ENCODE measurements around the gene MBD5. TPM values are rescaled to one million over a fixed set of nuclear protein-coding genes. Genes with fewer than 3 reads are reported as not detected.

The MBD5 gene
- total and polyA plus RNA-seq, 4 donors: 4.1 to 63.2 (median 29.5) TPM

GRCh38 chr2:148032215-148032614 is 11.3 kb downstream of the MBD5 start:
- intact Hi-C loops (cut with DNase I): no loop called here
- no peaks in the 10 kb centered on the region for H3K9me3 ChIP-seq (ENCODE audit: control insufficient read depth, low read length)
- 57 to 66% methylated on average over 4 of the region's 4 CpGs for WGBS, 2 donors
- H3K36me3 ChIP-seq (ENCODE audit: control insufficient read depth in 1 of 2, insufficient read depth in 2 of 2, low read length in 1 of 2): no peaks in the 10 kb centered on the region
- DNase-seq (no peak), ATAC-seq (ENCODE audit: low FRiP score) (no peak)
- H3K27ac ChIP-seq (ENCODE audit: low read depth in 1 of 2, low read length in 2 of 2): no peak overlapping the region
- no peak overlapping the region for H3K4me3 ChIP-seq (ENCODE audit: low read length in 2 of 2)
- no peaks in the 10 kb centered on the region for H3K27me3 ChIP-seq (ENCODE audit: control insufficient read depth in 1 of 2, insufficient read depth in 2 of 2, low read length in 1 of 2)
- no peaks in the 10 kb centered on the region for H3K4me1 ChIP-seq (ENCODE audit: control insufficient read depth in 1 of 2, insufficient read depth in 2 of 2, low read length in 2 of 2)

DNA sequence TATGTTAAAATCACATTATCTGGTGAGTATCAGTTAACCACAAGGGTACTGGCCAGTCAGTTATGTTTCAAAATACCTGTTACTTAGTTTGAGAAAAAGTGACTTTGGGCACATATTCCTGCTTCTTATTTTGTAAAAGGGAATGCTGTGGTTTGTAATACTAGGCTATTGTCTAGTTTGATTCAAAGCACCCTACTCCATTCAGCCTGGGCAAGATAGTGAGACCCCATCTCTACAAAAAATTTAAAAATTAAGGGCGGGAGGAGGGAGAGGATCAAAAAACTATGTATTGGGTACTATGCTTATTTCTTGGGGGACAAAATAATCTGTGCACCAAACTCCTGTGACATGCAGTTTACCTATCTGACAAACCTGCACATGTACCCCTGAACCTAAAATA is 18.9 kb downstream of the MBD5 start:
- DNase-seq: no peak
- WGBS, 2 donors: 96 to 97% methylated on average over 1 of the region's 1 CpG
- Histone ChIP-seq H3K27ac (ENCODE audit: low read depth in 1 of 2, low read length in 2 of 2) (no peak overlapping the region), H3K36me3 (ENCODE audit: control insufficient read depth in 1 of 2, insufficient read depth in 2 of 2, low read length in 1 of 2) (no peaks in the 10 kb centered on the region), H3K4me3 (ENCODE audit: low read length in 2 of 2) (no peak overlapping the region), H3K4me1 (ENCODE audit: control insufficient read depth in 1 of 2, insufficient read depth in 2 of 2, low read length in 2 of 2) (no peaks in the 10 kb centered on the region), H3K27me3 (ENCODE audit: control insufficient read depth in 1 of 2, insufficient read depth in 2 of 2, low read length in 1 of 2) (no peaks in the 10 kb centered on the region), H3K9me3 (ENCODE audit: control insufficient read depth, low read length) (no peaks in the 10 kb centered on the region)
- ATAC-seq (ENCODE audit: low FRiP score): no peak
- intact Hi-C loops (cut with DNase I): no loop called here

DNA sequence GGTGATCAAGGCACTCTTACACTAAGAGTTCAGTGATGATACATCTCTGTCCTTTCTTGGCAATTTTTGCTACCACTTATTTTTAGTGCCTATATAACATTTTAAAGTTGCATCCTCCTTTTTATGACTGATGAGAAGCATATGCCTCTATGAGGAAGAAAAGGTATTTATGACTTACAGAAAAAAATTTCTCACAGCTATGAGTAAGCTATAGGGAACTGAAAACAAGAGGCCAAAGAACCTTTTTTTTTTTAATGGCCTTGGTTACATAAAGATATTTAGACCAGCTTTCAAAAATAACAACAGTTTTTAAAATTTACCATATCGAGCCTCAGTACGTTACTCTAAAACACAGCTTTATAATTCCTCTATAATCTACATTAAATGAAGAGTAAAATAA is 21.3 kb downstream of the MBD5 start:
- H3K9me3 ChIP-seq (ENCODE audit: control insufficient read depth, low read length): no peaks in the 10 kb centered on the region
- 94 to 96% methylated on average over 2 of the region's 2 CpGs for WGBS, 2 donors
- intact Hi-C loops (cut with DNase I): no loop called here
- H3K4me1 ChIP-seq (ENCODE audit: control insufficient read depth in 1 of 2, insufficient read depth in 2 of 2, low read length in 2 of 2): no peaks in the 10 kb centered on the region
- no peak for ATAC-seq (ENCODE audit: low FRiP score)
- DNase-seq: no peak
- H3K4me3 ChIP-seq (ENCODE audit: low read length in 2 of 2): no peak overlapping the region
- no peaks in the 10 kb centered on the region for H3K27me3 ChIP-seq (ENCODE audit: control insufficient read depth in 1 of 2, insufficient read depth in 2 of 2, low read length in 1 of 2)
- no peak overlapping the region for H3K27ac ChIP-seq (ENCODE audit: low read depth in 1 of 2, low read length in 2 of 2)
- no peaks in the 10 kb centered on the region for H3K36me3 ChIP-seq (ENCODE audit: control insufficient read depth in 1 of 2, insufficient read depth in 2 of 2, low read length in 1 of 2)

DNA sequence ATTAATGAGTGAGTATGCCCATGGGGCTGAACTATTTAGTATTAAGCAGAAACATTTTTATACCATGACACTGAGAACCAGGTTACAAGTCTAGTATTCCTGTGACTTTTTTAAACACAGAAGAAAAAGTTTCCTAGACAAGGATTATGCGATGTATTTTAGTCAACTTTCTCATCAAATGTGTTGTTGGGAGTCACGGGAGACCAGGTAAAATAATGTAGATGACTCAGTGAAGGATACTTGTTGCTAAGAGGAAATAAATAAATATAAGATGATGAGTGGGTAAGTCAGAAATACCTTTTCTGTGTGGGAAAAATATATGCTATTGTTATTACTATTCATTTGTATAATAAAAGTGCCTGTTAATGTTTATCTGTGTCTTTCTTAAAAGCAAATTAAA is 23.4 kb downstream of the MBD5 start:
- Histone ChIP-seq H3K4me1 (ENCODE audit: control insufficient read depth in 1 of 2, insufficient read depth in 2 of 2, low read length in 2 of 2) (peaks cover 0 to 4% of the 10 kb centered on the region in 2 donors), H3K36me3 (ENCODE audit: control insufficient read depth in 1 of 2, insufficient read depth in 2 of 2, low read length in 1 of 2) (no peaks in the 10 kb centered on the region), H3K9me3 (ENCODE audit: control insufficient read depth, low read length) (no peaks in the 10 kb centered on the region), H3K27me3 (ENCODE audit: control insufficient read depth in 1 of 2, insufficient read depth in 2 of 2, low read length in 1 of 2) (no peaks in the 10 kb centered on the region), H3K4me3 (ENCODE audit: low read length in 2 of 2) (no peak overlapping the region), H3K27ac (ENCODE audit: low read depth in 1 of 2, low read length in 2 of 2) (no peak overlapping the region)
- intact Hi-C loops (cut with DNase I): no loop called here
- DNase-seq (no peak), ATAC-seq (ENCODE audit: low FRiP score) (no peak)
- WGBS, 2 donors: 98 to 100% methylated on average over 2 of the region's 2 CpGs

GRCh38 chr2:148046802-148047201 is 25.9 kb downstream of the MBD5 start:
- intact Hi-C loops (cut with DNase I): no loop called here
- peaks cover 0 to 4% of the 10 kb centered on the region in 2 donors for H3K4me1 ChIP-seq (ENCODE audit: control insufficient read depth in 1 of 2, insufficient read depth in 2 of 2, low read length in 2 of 2)
- WGBS, 2 donors: 93 to 97% methylated on average over 1 of the region's 1 CpG

DNA sequence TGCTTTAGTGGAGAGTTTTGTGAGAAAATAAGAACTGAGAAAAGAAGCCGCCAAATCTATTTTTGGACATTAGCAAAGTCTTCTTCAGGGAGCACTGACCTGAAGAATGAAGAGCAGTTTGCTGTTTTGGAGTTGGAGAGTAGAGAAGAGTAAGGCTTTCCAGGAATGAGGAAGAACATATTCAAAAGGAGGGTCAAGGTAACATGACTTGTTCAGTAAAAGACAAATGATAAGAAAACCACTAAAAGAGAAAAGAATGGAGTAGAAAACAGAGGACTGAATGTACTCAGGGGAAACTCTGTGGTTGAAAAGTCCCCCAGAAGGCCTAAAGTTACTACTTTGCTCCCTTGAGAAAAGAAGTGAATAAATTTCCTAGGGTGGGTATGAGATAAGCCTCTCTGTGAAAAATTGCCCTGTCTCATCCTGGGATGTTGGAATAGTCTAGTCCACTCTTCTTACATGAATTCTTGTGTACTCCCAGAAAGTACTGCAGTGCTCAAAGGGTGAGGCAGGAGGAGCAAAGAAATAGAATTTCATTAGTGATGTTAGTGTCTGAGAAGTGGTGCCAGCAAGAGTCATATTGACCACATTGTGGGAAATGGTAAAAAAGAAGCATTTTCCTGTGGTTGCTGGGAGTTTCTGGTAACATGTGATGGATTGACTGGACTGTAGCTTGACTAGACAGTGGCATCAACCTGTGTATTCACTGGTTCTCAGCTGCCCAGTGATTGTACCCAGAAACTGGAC is 27.8 kb downstream of the MBD5 start:
- intact Hi-C loops (cut with DNase I): no loop called here
- Histone ChIP-seq H3K27ac (ENCODE audit: low read depth in 1 of 2, low read length in 2 of 2) (no peak overlapping the region), H3K36me3 (ENCODE audit: control insufficient read depth in 1 of 2, insufficient read depth in 2 of 2, low read length in 1 of 2) (no peaks in the 10 kb centered on the region), H3K27me3 (ENCODE audit: control insufficient read depth in 1 of 2, insufficient read depth in 2 of 2, low read length in 1 of 2) (no peaks in the 10 kb centered on the region), H3K4me3 (ENCODE audit: low read length in 2 of 2) (no peak overlapping the region), H3K4me1 (ENCODE audit: control insufficient read depth in 1 of 2, insufficient read depth in 2 of 2, low read length in 2 of 2) (peaks cover 0 to 4% of the 10 kb centered on the region in 2 donors), H3K9me3 (ENCODE audit: control insufficient read depth, low read length) (no peaks in the 10 kb centered on the region)
- DNase-seq (no peak), ATAC-seq (ENCODE audit: low FRiP score) (no peak)
- WGBS, 2 donors: 79 to 81% methylated on average over 1 of the region's 1 CpG

More at GRCh38 chr2:148046802-148047201, 25.9 kb downstream of the MBD5 start:
- Histone ChIP-seq H3K27me3 (ENCODE audit: control insufficient read depth in 1 of 2, insufficient read depth in 2 of 2, low read length in 1 of 2) (no peaks in the 10 kb centered on the region), H3K9me3 (ENCODE audit: control insufficient read depth, low read length) (no peaks in the 10 kb centered on the region), H3K36me3 (ENCODE audit: control insufficient read depth in 1 of 2, insufficient read depth in 2 of 2, low read length in 1 of 2) (no peaks in the 10 kb centered on the region), H3K4me3 (ENCODE audit: low read length in 2 of 2) (no peak overlapping the region), H3K27ac (ENCODE audit: low read depth in 1 of 2, low read length in 2 of 2) (no peak overlapping the region)
- DNase-seq (no peak), ATAC-seq (ENCODE audit: low FRiP score) (no peak)

DNA sequence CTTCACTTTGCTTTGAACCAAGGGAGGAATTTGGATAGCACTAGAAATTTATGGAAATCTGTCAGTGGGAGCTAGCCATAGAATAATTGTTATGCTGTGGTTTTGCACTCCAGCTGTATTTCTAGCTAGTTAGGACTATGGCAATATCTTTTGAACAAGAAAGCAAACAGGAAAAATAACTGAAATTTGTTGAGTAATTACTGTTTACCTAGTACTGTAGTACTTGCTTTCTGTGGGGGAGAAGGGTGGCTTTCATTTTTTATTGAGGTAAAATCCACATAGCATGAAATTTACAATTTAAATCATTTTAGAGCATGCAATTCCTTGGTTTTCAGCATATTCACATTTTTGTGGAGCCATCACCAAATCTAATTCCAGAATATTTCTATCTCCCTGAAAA is 28.4 kb downstream of the MBD5 start:
- Histone ChIP-seq H3K27ac (ENCODE audit: low read depth in 1 of 2, low read length in 2 of 2) (no peak overlapping the region), H3K27me3 (ENCODE audit: control insufficient read depth in 1 of 2, insufficient read depth in 2 of 2, low read length in 1 of 2) (no peaks in the 10 kb centered on the region), H3K4me3 (ENCODE audit: low read length in 2 of 2) (no peak overlapping the region), H3K4me1 (ENCODE audit: control insufficient read depth in 1 of 2, insufficient read depth in 2 of 2, low read length in 2 of 2) (peaks cover 0 to 4% of the 10 kb centered on the region in 2 donors), H3K9me3 (ENCODE audit: control insufficient read depth, low read length) (no peaks in the 10 kb centered on the region), H3K36me3 (ENCODE audit: control insufficient read depth in 1 of 2, insufficient read depth in 2 of 2, low read length in 1 of 2) (no peaks in the 10 kb centered on the region)
- ATAC-seq (ENCODE audit: low FRiP score): no peak
- intact Hi-C loops (cut with DNase I): no loop called here
- no peak for DNase-seq

DNA sequence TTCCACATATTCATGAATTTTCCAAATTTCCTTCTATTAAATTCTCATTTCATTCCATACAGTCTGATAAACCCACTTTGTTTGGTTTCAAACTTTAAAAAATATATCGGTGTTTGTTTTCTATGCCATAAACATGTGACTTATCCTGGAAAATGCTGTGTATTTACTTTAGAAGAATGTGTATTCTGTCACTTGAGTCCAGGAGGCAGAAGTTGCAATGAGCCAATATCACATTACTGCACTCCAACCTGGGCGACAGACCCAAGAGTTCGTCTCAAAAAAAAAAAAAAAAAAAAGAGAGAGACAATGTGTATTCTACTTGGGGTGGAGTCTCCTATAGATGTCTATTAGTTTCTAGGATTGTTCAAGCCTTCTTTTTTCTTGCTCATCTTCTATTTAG is 31.8 kb downstream of the MBD5 start:
- H3K4me3 ChIP-seq (ENCODE audit: low read length in 2 of 2): no peak overlapping the region
- H3K27me3 ChIP-seq (ENCODE audit: control insufficient read depth in 1 of 2, insufficient read depth in 2 of 2, low read length in 1 of 2): no peaks in the 10 kb centered on the region
- ATAC-seq (ENCODE audit: low FRiP score): no peak
- no peak overlapping the region for H3K27ac ChIP-seq (ENCODE audit: low read depth in 1 of 2, low read length in 2 of 2)
- intact Hi-C loops (cut with DNase I): no loop called here
- no peak for DNase-seq
- no peaks in the 10 kb centered on the region for H3K36me3 ChIP-seq (ENCODE audit: control insufficient read depth in 1 of 2, insufficient read depth in 2 of 2, low read length in 1 of 2)
- WGBS, 2 donors: 94 to 99% methylated on average over 3 of the region's 3 CpGs
- no peaks in the 10 kb centered on the region for H3K9me3 ChIP-seq (ENCODE audit: control insufficient read depth, low read length)
- H3K4me1 ChIP-seq (ENCODE audit: control insufficient read depth in 1 of 2, insufficient read depth in 2 of 2, low read length in 2 of 2): peaks cover 0 to 4% of the 10 kb centered on the region in 2 donors

DNA sequence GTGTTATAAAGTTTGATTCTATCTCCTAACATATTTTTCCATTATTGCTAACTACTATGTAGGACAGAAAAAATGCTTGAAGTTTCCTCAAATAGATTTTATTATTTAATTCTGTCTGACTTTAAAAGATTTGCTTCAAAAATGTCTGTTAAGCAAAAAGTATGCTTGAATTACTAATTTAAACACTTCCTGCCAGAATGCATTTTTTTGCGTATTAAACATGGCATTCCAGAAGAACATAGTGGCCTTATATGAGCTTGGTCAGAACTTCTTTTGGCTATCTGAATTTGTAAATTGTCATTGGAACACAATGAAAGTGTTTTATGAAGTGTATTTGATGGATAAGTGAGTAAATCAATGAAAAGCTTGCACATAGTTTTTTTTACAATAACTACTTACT is 37.8 kb downstream of the MBD5 start:
- 27 to 38% methylated on average over 1 of the region's 1 CpG for WGBS, 2 donors
- intact Hi-C loops (cut with DNase I): no loop called here
- Histone ChIP-seq H3K4me3 (ENCODE audit: low read length in 2 of 2) (no peak overlapping the region), H3K27me3 (ENCODE audit: control insufficient read depth in 1 of 2, insufficient read depth in 2 of 2, low read length in 1 of 2) (no peaks in the 10 kb centered on the region), H3K27ac (ENCODE audit: low read depth in 1 of 2, low read length in 2 of 2) (no peak overlapping the region), H3K36me3 (ENCODE audit: control insufficient read depth in 1 of 2, insufficient read depth in 2 of 2, low read length in 1 of 2) (no peaks in the 10 kb centered on the region), H3K4me1 (ENCODE audit: control insufficient read depth in 1 of 2, insufficient read depth in 2 of 2, low read length in 2 of 2) (no peaks in the 10 kb centered on the region), H3K9me3 (ENCODE audit: control insufficient read depth, low read length) (no peaks in the 10 kb centered on the region)
- no peak for ATAC-seq (ENCODE audit: low FRiP score)
- no peak for DNase-seq

Data from aorta (tissue), 5 donors.